GM08714 (cell line): Measurements from ENCODE around the gene NME7.

Source experiments
- H3K4me3 ChIP-seq: fragments of 200-500 bp; sonication (Bioruptor generic); 2 replicates; pipeline ENCODE4 v1.5.1; 2014; ENCODE audit warnings: mild to moderate bottlenecking, low read length, inconsistent platforms
- ZNF274 ChIP-seq: IDR thresholded peaks from 2 replicates; pipeline ENCODE4 v1.6.1; 2012; ENCODE audit warnings: mild to moderate bottlenecking, low read depth, low read length

Gene NME7

DNA sequence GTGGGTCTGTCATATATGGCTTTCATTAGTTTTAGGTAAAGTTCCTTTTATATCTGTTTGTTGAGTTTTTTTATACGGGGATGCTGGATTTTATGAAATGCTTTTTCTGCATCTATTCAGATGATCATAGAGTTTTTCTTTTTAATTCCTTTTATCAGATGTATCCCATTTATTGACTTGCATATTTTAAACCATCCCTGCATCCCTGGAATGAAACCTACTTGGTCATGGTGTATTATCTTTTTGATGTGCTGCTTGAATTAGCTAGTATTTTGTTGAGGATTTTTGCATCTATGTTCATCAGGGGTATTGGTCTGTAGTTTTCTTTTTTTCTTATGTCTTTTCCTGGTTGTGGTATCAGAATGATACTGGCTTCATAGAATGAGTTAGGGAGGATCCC lies 118.0 kb downstream of the NME7 start:
- no peak for TF ChIP-seq ZNF274
- no peak overlapping the region for H3K4me3 ChIP-seq

DNA sequence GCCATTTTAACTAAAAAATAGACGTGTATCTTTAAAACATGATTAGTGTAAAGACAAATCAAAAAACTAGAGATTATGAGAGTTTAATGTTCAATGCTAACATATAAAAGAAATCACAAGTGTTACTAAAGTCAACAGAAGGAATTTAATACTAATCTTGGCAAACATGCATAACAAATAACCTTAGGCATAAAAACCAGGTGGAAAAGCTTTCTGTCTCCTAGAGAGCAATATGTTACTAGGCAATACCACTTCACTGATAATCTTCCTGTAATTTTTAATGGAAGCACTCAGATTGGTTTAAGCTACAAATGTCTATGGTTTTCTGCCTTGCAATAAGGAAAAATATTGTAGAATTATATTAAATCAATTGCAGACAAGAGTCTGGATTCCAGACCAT lies 121.9 kb downstream of the NME7 start:
- TF ChIP-seq ZNF274, result no peak
- H3K4me3 ChIP-seq, result no peak overlapping the region

- no peak overlapping the region for H3K4me3 ChIP-seq
- no peak for TF ChIP-seq ZNF274
Measured at GRCh38 chr1:169240449-169241232, 127.0 kb downstream of the NME7 start.

GRCh38 chr1:169236880-169237279 lies 130.7 kb downstream of the NME7 start:
- H3K4me3 ChIP-seq, result no peak overlapping the region
- no peak for TF ChIP-seq ZNF274

GRCh38 chr1:169236143-169236542 lies 131.5 kb downstream of the NME7 start:
- H3K4me3 ChIP-seq, result no peak overlapping the region
- TF ChIP-seq ZNF274, result no peak

DNA sequence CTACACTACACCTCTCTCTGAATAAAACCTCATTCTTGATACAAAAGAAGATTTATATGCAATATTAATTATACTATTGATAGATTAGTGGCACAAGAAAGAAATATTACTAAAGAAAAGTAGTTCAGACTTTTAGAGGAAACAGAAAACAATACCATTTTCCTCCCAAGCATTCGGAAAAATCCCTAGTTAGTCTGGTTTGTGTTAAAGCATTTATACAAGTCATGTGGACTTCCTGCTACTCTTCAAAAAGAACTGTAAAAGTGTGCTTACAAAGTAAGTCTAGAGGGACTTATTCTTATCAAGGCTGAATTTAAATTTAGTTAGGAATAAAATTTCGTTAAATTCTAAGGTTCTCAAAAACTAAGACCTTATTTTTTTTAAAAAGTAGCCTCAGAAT lies 132.0 kb downstream of the NME7 start:
- TF ChIP-seq ZNF274, result no peak
- H3K4me3 ChIP-seq, result no peak overlapping the region

DNA sequence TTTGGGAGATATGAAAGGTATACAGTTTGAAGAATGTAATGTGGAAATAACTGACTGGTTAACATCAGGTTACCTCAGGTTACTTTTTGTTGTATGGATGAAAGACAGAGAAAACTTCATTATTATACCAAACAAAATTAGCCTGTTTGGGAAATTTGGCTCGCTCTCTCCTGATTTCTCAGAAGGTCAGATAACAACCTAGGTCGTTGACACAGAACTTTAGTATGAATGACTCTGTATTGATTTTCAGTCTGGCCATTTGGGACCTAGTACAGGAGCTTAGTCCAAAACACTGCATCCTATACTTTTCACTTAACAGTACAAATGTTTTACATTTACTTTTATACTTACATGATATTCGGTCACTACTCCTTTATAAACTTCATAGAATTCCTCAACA lies 132.8 kb downstream of the NME7 start:
- no peak for TF ChIP-seq ZNF274
- H3K4me3 ChIP-seq, result no peak overlapping the region

GRCh38 chr1:169217636-169218035 lies 150.0 kb downstream of the NME7 start:
- no peak for TF ChIP-seq ZNF274
- no peak overlapping the region for H3K4me3 ChIP-seq

GRCh38 chr1:169214598-169214997 lies 153.0 kb downstream of the NME7 start:
- no peak overlapping the region for H3K4me3 ChIP-seq
- no peak for TF ChIP-seq ZNF274

DNA sequence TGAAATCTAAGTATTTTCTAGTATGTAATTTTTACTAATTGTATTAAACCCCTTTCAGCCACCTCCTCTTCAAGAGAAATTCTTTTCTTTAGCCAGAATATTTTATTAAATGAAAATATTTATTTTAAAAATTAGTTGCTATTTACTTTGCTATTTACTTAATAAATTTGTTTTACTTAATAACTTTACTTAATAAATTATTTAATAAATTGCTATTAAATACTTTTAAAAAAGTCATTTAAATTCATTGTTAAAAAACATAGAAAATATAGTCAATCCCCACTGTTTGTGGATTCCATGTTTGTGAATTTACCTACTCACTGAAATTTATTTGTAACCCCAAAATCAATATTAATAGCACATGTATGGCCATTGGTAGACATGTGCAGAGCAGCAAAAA lies 155.5 kb downstream of the NME7 start:
- TF ChIP-seq ZNF274, result no peak
- H3K4me3 ChIP-seq, result no peak overlapping the region

GRCh38 chr1:169207797-169208520 lies 159.6 kb downstream of the NME7 start:
- TF ChIP-seq ZNF274, result no peak
- no peak overlapping the region for H3K4me3 ChIP-seq

- TF ChIP-seq ZNF274, result no peak
Measured at GRCh38 chr1:169204157-169204556, 163.4 kb downstream of the NME7 start.

DNA sequence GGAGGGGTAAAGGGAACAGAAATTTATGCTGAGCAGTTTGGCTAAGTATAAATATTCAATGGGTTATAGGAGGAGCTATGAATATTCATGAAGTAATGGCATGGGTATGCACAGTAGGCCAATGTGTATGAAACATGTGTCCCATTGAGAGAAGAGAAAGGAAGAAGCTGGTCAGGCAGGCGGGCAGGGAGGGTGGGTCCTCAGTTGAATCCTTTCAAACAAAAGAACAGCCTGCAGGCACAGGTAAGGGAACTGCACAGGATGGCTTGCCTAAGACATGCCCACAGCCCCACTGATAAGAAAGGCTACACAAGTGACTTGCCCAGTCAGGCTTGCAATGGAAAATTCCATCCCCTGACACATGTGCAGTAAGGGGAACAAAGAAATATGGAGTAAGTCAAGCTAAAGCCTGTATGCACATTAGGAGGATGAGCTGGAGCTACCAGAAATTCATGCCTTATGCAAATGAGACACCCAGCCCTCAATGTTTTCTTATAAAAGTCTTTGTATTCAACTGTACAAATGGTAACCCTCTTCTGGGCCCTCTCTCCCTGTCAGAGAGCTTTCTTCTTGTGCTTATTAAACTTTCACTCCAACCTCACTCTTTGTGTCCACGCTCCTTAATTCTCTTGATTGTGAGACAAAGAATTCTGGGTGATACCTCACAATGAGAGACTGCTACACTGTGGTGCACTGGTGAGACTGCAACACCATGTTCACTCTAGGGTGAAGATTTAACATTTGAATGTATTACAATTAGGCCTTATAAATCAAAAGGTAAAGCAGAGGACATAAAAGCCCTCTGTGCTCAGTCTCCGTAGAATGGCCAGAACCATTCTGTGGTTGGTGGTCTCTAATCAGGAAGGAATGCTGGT lies 164.6 kb downstream of the NME7 start:
- H3K4me3 ChIP-seq, result no peak overlapping the region
- TF ChIP-seq ZNF274, result no peak

More at GRCh38 chr1:169204157-169204556, 163.4 kb downstream of the NME7 start:
- no peak overlapping the region for H3K4me3 ChIP-seq

GRCh38 chr1:169201084-169201619 lies 166.4 kb downstream of the NME7 start:
- no peak overlapping the region for H3K4me3 ChIP-seq
- TF ChIP-seq ZNF274, result no peak

GRCh38 chr1:169200319-169200718 lies 167.3 kb downstream of the NME7 start:
- no peak overlapping the region for H3K4me3 ChIP-seq
- no peak for TF ChIP-seq ZNF274
